Aorta (tissue), 5 donors: ENCODE data around the gene HIGD1A. TPM values are rescaled to one million over a fixed set of nuclear protein-coding genes. Genes with fewer than 3 reads are reported as not detected.

Experiments
- ATAC-seq: fragments of 200-7000 bp; cut with Tn5 transposase; one replicate; pipeline ENCODE4 v1.9.1; 2022; ENCODE audit warnings: moderate library complexity; ENCODE audit not compliant: low FRiP score
- DNase-seq, 2 donors: peaks; one replicate each; pipeline ENCODE4 v3.0.0-alpha.2; 2020
- H3K27ac ChIP-seq, 2 donors: one replicate each; pipeline ENCODE4 v1.5.1; 2013; ENCODE audit warnings: low read length in 2 of 2, mild to moderate bottlenecking in 2 of 2, moderate library complexity in 2 of 2, control low read depth in 1 of 2, inconsistent platforms in 1 of 2, low read depth in 1 of 2
- H3K27me3 ChIP-seq, 2 donors: one replicate each; pipeline ENCODE4 v1.6.1; 2013; ENCODE audit warnings: control low read depth in 1 of 2, low read length in 1 of 2, mild to moderate bottlenecking in 1 of 2, moderate library complexity in 1 of 2; ENCODE audit not compliant: insufficient read depth in 2 of 2, control insufficient read depth in 1 of 2
- H3K36me3 ChIP-seq, 2 donors: one replicate each; pipeline ENCODE4 v1.6.1; 2013; ENCODE audit warnings: control low read depth in 1 of 2, low read length in 1 of 2, mild to moderate bottlenecking in 1 of 2; ENCODE audit not compliant: insufficient read depth in 2 of 2, control insufficient read depth in 1 of 2
- H3K4me1 ChIP-seq, 2 donors: one replicate each; pipeline ENCODE4 v1.6.1; 2013; ENCODE audit warnings: low read length in 2 of 2, control low read depth in 1 of 2, mild to moderate bottlenecking in 1 of 2, moderate library complexity in 1 of 2; ENCODE audit not compliant: insufficient read depth in 2 of 2, control insufficient read depth in 1 of 2
- H3K4me3 ChIP-seq, 2 donors: one replicate each; pipeline ENCODE4 v1.5.1; 2013; ENCODE audit warnings: low read length in 2 of 2, control low read depth in 1 of 2, mild to moderate bottlenecking in 1 of 2
- H3K9me3 ChIP-seq: one replicate; pipeline ENCODE4 v1.6.1; 2013; ENCODE audit warnings: mild to moderate bottlenecking, low read length; ENCODE audit not compliant: control insufficient read depth
- WGBS, 2 donors: extraction: QIAGEN DNeasy Blood & Tissue Kit; methylation state at CpG; one replicate each; pipeline ENCODE4 v1.1.7; 2013; 5-methylcytosine and 5-hydroxymethylcytosine counted together
- intact Hi-C, 2 donors: fragments of 100-400 bp; cut with DNase I; formaldehyde crosslinking; loops; one replicate each; pipeline versions ENCODE4 v1.14.2 to v1.15.0; 2022
- polyA plus RNA-seq, 2 donors: library from polyadenylated mRNA; stranded (reverse); fragments of 200-250 nt; gene quantifications; one replicate each; pipeline ENCODE4 v1.2.3, GENCODE V29; 2013
- total RNA-seq, 2 donors: library from RNA; stranded (reverse); fragmentation: NEBNext Ultra II Directional; extraction: Animal tissue kit (Norgen Biotek cat#: 25700); gene quantifications; one replicate each; pipeline ENCODE4 v1.2.1, GENCODE V29; 2021
- donor health status: healthy with polysubstance abuse.
- donor health status: Bipolar disorder and iron deficiency.
- donor health status: DM: no; HTN: no; CAD: no.
- donor health status: DM: no; HTN: no; CAD: no.
- donor health status: DM: yes; HTN: yes; CAD: no.

HIGD1A gene
- total and polyA plus RNA-seq, 4 donors: 61.4 to 337 (median 130) TPM

- ATAC-seq (no peak), DNase-seq (no peak)
- Histone ChIP-seq H3K4me3 (no peak overlapping the region), H3K9me3 (no peaks in the 10 kb centered on the region), H3K36me3 (no peaks in the 10 kb centered on the region), H3K4me1 (no peaks in the 10 kb centered on the region), H3K27me3 (no peaks in the 10 kb centered on the region), H3K27ac (no peak overlapping the region)
- 82 to 92% methylated on average over 4 of the region's 4 CpGs for WGBS, 2 donors
- intact Hi-C loops: no loop called here
Measured at GRCh38 chr3:42807929-42808328, 3.6 kb upstream of the HIGD1A start.

- peaks cover 2 to 3% of the 10 kb centered on the region in 2 donors for H3K4me1 ChIP-seq
- intact Hi-C loops: no loop called here
- H3K9me3 ChIP-seq: no peaks in the 10 kb centered on the region
- DNase-seq (peak; percentile 50 to 77), ATAC-seq (peak; percentile 10)
- no peaks in the 10 kb centered on the region for H3K36me3 ChIP-seq
- WGBS, 2 donors: 25 to 34% methylated on average over 23 of the region's 23 CpGs
- no peak overlapping the region for H3K27ac ChIP-seq
- no peaks in the 10 kb centered on the region for H3K27me3 ChIP-seq
- H3K4me3 ChIP-seq: peak overlapping the region in 1 of 2 donors; percentile 45
Measured at GRCh38 chr3:42805141-42805821, 991 bp upstream of the HIGD1A start.

GRCh38 chr3:42804831-42805132, 492 bp upstream of the HIGD1A start:
- DNase-seq: no peak
- Histone ChIP-seq H3K27ac (peak overlapping the region in 1 of 2 donors; percentile 82), H3K36me3 (no peaks in the 10 kb centered on the region), H3K27me3 (no peaks in the 10 kb centered on the region), H3K4me3 (peak overlapping the region; percentile 45 to 65), H3K4me1 (peaks cover 2 to 3% of the 10 kb centered on the region in 2 donors), H3K9me3 (no peaks in the 10 kb centered on the region)
- 1% methylated on average over 13 of the region's 13 CpGs for WGBS, 2 donors
- no peak for ATAC-seq
- intact Hi-C loops: no loop called here

DNA sequence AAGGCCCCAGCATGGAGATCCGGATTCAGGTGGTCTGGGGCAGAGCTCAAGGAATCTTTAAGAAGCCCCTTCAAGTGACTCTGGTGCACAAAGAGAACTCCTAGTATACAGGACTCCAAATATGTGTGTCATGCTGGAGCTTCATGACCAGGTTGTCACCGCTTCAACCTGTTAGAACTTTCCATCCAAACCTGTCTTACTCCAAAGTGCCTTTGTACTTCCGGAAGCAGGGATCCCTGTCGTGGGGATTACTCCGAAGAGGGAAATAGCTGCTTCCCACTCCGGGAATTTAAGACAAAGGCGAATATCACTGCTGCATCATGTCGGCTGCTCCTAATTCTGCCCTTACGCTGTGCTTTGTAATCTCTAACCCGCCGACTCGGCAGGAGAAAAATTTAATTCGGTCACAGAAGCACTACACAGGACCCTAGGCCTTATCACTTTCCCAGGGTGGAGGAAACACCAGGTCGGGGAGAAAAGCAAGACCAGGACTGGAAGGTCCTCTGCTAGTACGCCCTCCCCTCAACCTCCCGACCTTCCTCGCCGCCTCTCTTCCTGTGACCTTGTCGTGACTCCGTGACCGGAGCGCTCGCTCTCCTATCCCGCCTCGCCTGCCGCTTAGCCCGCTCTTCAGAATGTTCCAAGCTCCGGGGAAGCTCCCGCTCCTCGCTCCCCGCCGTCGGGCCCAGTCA, 730 bp downstream of the HIGD1A start:
- H3K9me3 ChIP-seq: no peaks in the 10 kb centered on the region
- peak in 1 of 2 donors; percentile 84 for DNase-seq
- peaks cover 2 to 3% of the 10 kb centered on the region in 2 donors for H3K4me1 ChIP-seq
- H3K27ac ChIP-seq: peak overlapping the region; percentile 1 to 56
- 1% methylated on average over 28 to 33 of the region's 33 CpGs for WGBS, 2 donors
- no peaks in the 10 kb centered on the region for H3K36me3 ChIP-seq
- peak; percentile 62 for ATAC-seq
- H3K27me3 ChIP-seq: no peaks in the 10 kb centered on the region
- intact Hi-C loops: no loop called here
- H3K4me3 ChIP-seq: peak overlapping the region; percentile 42 to 68

GRCh38 chr3:42802876-42803413, 1.3 kb downstream of the HIGD1A start:
- intact Hi-C loops: no loop called here
- peaks cover 2 to 3% of the 10 kb centered on the region in 2 donors for H3K4me1 ChIP-seq
- no peak for ATAC-seq

DNA sequence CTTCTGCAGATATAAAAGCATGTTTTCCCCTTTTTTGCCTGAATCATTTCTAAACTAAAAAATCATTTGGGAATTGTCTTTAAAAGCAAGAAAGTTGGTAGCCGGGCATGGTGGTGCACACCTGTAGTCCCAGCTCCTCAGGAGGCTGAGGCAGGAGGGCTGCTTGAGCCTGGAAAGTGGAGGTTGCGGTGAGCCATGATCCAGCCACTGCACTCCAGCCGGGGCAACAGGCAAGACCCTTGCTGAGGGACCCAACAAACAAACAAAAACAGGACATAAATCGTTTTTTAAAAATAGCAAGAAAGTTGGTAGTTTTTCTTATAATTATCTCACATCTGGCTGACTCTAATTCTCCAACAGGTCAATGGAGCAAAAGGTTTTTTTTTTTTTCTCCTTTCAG, 2.5 kb downstream of the HIGD1A start:
- WGBS, 2 donors: 92 to 95% methylated on average over 4 of the region's 4 CpGs
- peaks cover 2 to 3% of the 10 kb centered on the region in 2 donors for H3K4me1 ChIP-seq
- no peaks in the 10 kb centered on the region for H3K36me3 ChIP-seq
- no peak overlapping the region for H3K4me3 ChIP-seq
- no peaks in the 10 kb centered on the region for H3K9me3 ChIP-seq
- no peaks in the 10 kb centered on the region for H3K27me3 ChIP-seq
- no peak overlapping the region for H3K27ac ChIP-seq
- DNase-seq (no peak), ATAC-seq (no peak)
- intact Hi-C loops: no loop called here

More at GRCh38 chr3:42802876-42803413, 1.3 kb downstream of the HIGD1A start:
- H3K27ac ChIP-seq: peak overlapping the region in 1 of 2 donors; percentile 56
- DNase-seq: no peak
- H3K4me3 ChIP-seq: peak overlapping the region; percentile 42 to 68
- WGBS, 2 donors: 25 to 29% methylated on average over 11 of the region's 11 CpGs
- H3K27me3 ChIP-seq: no peaks in the 10 kb centered on the region
- H3K36me3 ChIP-seq: no peaks in the 10 kb centered on the region
- no peaks in the 10 kb centered on the region for H3K9me3 ChIP-seq

GRCh38 chr3:42801048-42801620, 3.2 kb downstream of the HIGD1A start:
- no peak for DNase-seq
- ATAC-seq: no peak
- Histone ChIP-seq H3K9me3 (no peaks in the 10 kb centered on the region), H3K36me3 (no peaks in the 10 kb centered on the region), H3K27ac (no peak overlapping the region), H3K27me3 (no peaks in the 10 kb centered on the region), H3K4me3 (no peak overlapping the region), H3K4me1 (peaks cover 2 to 3% of the 10 kb centered on the region in 2 donors)
- WGBS, 2 donors: 84 to 93% methylated on average over 3 of the region's 3 CpGs
- intact Hi-C loops: no loop called here

GRCh38 chr3:42800251-42800650, 4.0 kb downstream of the HIGD1A start:
- DNase-seq (no peak), ATAC-seq (no peak)
- H3K27me3 ChIP-seq: no peaks in the 10 kb centered on the region
- intact Hi-C loops: no loop called here
- H3K4me1 ChIP-seq: peaks cover 2 to 3% of the 10 kb centered on the region in 2 donors
- WGBS, 2 donors: 96 to 100% methylated on average over 2 of the region's 2 CpGs
- no peaks in the 10 kb centered on the region for H3K36me3 ChIP-seq
- H3K27ac ChIP-seq: no peak overlapping the region
- H3K4me3 ChIP-seq: no peak overlapping the region
- no peaks in the 10 kb centered on the region for H3K9me3 ChIP-seq
